ENCODE measurements around the gene CYBRD1.
"Not testable (repeated sequence)": the region's sequence is repeated elsewhere in the genome, so short reads cannot be mapped to it uniquely, and the experiment has no call there.

Gene CYBRD1

GRCh38 chr2:171515672-171516298, 6.5 kb upstream of the CYBRD1 start:
- DNase-seq (ENCODE audit: low read depth), result no peak

DNA sequence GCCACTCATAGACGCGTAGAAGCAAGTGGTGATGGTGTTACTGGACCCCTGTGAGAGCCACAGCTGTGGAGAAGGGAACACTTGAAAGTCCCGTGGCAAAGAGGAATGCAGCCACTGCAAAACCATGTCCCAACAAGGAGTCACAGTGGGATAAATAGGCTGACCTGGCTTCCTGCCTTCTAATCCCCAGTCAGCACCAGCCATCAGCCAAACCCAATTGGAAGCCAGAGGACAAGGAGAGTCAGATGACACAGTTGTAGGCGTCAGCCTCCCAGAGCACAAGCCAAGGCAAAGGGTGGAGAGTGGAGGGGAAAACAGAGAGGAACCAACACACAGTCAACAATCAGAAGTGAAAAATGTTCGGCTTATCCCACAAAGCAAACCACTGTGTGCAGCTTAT, 5.5 kb upstream of the CYBRD1 start:
- DNase-seq (ENCODE audit: low read depth), result no peak

DNA sequence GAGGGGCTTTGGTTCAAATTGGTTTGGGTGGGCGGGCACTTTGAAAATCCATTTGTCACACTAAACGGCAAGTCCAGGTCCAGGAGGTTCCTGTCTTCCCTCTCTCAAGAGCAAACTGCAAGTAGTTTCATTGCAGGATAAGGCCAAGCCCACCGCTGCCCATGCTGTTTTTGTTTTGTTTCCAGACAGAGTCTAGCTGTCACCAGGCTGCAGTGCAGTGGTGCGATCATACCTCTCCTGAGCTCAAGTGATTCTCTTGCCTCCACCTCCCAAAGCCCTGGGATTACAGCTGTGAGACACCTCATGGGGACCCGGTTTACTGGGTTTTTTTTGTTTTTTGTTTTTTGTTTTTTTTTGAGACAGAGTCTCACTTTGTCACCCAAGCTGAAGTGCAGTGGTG, 1.8 kb upstream of the CYBRD1 start:
- DNase-seq (ENCODE audit: low read depth), result no peak

GRCh38 chr2:171521361-171522051, 768 bp upstream of the CYBRD1 start:
- DNase-seq (ENCODE audit: low read depth), result no peak

- no peak for DNase-seq (ENCODE audit: low read depth)
These were observed 464 bp downstream of the CYBRD1 start for GRCh38 chr2:171522788-171523087.

GRCh38 chr2:171523088-171524017, 1.1 kb downstream of the CYBRD1 start:
- DNase-seq (ENCODE audit: low read depth), result no peak

DNA sequence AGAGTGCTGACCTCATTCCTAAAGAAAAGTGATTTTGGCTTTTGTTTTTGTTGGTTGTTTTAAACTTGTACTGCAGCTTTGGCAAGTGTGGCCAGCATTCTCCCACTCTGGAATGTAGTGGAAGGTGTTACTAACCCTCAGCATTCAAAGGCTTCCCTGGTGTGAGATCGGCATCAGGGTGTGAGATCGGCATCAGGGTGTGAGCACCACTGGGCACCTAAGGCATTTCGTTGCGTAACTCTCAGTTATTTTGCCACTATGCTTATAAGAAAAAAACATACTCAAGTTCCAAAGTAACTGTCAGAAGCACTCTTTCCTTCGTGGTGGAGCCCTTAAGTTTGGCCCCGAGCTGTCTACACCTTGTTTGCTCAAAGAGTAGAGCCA, 1.7 kb downstream of the CYBRD1 start:
- DNase-seq (ENCODE audit: low read depth), result no peak

- no peak for DNase-seq (ENCODE audit: low read depth)
These were observed 7.6 kb downstream of the CYBRD1 start for GRCh38 chr2:171529914-171530313.

GRCh38 chr2:171530378-171530777, 8.1 kb downstream of the CYBRD1 start:
- no peak for DNase-seq (ENCODE audit: low read depth)

GRCh38 chr2:171530859-171531258, 8.6 kb downstream of the CYBRD1 start:
- DNase-seq (ENCODE audit: low read depth), result not testable (repeated sequence)

- no peak for DNase-seq (ENCODE audit: low read depth)
These were observed 9.0 kb downstream of the CYBRD1 start for GRCh38 chr2:171531291-171531690.

- no peak for DNase-seq (ENCODE audit: low read depth)
These were observed 9.7 kb downstream of the CYBRD1 start for GRCh38 chr2:171531836-171532450.

GRCh38 chr2:171533331-171533730, 11.1 kb downstream of the CYBRD1 start:
- DNase-seq (ENCODE audit: low read depth), result no peak

DNA sequence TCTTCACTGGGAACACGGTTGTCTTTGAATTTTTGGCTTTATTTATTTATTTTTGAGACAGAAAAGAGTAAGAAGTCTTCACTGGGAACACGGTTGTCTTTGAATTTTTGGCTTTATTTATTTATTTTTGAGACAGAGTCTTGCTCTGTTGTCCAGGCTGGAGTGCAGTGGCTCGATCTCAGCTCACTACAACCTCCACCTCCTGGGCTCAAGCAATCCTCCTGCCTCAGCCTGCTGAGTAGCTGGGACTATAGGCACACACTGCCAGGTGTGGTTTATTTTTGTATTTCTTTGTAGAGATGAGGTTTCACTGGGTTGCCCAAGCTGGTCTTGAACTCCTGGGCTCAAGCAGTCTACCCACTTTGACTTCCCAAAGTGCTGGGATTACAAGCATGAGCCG, 13.3 kb downstream of the CYBRD1 start:
- DNase-seq (ENCODE audit: low read depth), result not testable (repeated sequence)

DNA sequence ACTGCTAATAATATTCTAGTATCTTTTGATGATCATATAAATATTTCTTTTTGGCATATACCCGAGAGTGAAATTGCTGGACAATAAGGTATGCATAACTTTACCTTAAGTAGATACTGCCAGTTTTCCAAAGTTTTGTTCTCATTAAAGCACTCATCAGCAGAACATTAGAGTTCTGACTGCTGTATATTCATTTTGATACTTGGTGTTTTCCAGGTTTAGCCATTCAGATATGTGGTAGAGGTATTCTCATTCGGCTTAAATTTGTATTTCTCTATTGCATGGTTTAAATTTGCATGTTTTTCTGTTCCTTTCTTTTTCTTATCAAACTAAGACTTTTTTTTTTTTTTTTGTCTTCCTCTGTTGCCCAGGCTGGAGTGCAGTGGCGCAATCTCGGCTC, 18.2 kb downstream of the CYBRD1 start:
- DNase-seq (ENCODE audit: low read depth), result no peak

GRCh38 chr2:171541202-171541887, 19.1 kb downstream of the CYBRD1 start:
- no peak for DNase-seq (ENCODE audit: low read depth)

DNA sequence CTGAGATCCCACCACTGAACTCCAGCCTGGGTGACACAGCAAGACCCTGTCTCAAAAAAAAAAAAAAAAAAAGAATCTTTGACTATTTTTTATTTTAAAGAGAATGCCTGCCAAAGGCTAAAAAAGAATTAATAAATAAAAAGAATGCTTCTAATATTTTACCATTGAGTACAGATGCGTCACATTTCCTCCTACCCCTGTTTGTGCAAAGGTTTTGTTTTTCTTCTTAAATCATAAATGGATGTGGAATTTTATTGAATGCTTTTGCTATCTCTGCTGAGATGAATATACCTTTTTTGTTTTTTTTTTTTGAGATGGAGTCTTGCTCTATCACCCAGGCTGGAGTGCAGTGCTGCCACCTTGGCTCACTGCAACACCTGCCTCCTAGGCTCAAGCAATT, 22.8 kb downstream of the CYBRD1 start:
- DNase-seq (ENCODE audit: low read depth), result no peak

- no peak for DNase-seq (ENCODE audit: low read depth)
These were observed 25.0 kb downstream of the CYBRD1 start for GRCh38 chr2:171547256-171547655.

DNA sequence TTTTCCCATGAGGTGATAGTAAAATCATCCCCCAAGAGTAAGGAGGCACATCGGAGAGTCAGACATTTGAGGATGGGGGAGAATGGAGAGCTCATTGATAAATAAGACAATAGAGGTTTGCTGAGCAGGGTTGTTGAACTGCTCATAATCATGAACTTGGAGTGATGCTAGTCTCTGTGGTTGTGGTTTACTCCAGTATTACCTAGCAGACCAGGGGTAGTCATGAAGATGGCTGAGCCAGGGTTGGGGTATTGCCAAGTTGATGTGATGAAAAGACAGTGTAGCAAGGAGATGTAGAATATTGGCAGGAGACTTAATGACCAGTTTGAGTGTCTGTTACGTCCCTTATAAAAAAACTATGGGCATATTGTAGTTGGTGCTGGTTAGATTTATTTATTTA, 25.4 kb downstream of the CYBRD1 start:
- no peak for DNase-seq (ENCODE audit: low read depth)

- no peak for DNase-seq (ENCODE audit: low read depth)
These were observed 28.3 kb downstream of the CYBRD1 start for GRCh38 chr2:171550613-171551012.

GRCh38 chr2:171551836-171552235, 29.6 kb downstream of the CYBRD1 start:
- no peak for DNase-seq (ENCODE audit: low read depth)

DNA sequence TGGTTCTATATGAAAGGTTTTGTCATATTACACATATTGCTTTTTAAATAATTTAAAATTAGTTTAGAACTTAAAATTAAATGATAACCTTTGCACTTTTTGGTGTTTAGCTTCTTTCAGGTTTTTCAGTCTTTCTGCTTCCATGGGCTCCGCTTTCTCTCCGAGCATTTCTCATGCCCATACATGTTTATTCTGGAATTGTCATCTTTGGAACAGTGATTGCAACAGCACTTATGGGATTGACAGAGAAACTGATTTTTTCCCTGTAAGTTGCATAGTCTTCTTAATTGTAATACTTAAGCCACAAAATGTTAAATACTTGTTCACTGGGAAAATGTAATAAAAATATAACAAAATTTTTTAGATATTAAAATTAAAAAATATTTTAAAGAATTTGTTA, 31.0 kb downstream of the CYBRD1 start:
- no peak for DNase-seq (ENCODE audit: low read depth)

All from T follicular helper cell (primary cell).